ENCODE measurements around the gene SLC4A11.
A peak's percentile ranks its signal among the peaks of the same experiment; 100 is the strongest.
"Not testable (repeated sequence)": the region's sequence is repeated elsewhere in the genome, so short reads cannot be mapped to it uniquely, and the experiment has no call there.

Gene SLC4A11

DNA sequence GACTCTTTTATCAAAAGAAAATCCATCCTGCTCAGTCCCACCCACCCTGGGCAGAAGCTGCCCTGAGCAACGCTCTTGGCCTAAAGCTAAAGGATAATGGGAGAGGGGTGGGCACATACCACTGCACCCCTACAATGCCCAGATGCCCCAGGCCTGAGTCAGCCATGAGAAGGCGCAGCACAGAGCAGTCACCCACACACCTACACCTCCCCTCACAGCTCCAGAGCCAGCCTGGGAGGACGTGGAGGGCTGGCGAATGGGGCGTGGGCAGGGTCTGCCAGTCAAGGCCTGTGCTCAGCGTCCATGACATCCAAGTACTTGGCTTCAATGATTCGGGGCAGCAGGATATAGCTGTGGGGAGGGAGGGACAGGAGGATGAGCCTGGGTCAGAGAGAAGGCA is 11.5 kb downstream of the SLC4A11 start:
- DNase-seq: no peak

DNA sequence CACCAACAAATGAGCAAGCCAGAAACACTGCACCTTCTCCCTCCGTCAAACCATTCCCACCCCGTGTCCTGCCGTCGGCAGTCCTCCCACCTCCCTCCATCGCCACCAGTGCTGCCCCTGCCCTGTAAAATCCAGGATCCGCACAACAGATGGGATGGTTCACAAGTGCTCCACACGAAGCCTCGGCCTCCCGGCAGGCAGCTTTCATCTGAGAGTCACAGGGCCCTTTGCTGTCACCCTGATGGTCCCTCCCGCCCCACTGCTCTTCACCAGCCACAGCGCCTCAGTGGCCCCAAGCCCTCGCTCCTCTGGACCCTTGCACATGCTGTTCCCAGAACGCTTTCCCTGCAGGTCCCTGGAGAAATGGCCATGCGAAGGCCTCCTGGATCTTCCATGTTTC is 12.1 kb downstream of the SLC4A11 start:
- DNase-seq: no peak

DNA sequence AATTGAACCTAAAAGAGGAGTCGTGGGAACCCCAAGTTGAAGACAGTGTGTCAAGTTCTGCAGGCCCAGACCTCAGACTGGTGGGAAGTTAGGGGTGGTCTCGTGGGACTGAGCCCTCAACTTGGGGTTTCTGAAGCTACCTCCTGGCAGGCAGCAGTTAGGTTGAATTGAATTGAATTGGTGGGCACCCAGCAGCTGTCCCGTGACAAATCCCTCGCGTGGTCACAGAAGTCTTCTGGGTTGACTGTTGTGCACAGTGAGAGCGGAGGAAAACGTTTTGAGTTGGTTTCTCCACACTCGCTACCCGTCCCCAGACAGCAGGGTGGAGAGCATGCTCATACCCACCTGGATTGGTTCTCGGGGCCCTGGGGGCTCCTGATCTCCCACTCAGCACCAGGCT is 12.9 kb downstream of the SLC4A11 start:
- no peak for DNase-seq

DNA sequence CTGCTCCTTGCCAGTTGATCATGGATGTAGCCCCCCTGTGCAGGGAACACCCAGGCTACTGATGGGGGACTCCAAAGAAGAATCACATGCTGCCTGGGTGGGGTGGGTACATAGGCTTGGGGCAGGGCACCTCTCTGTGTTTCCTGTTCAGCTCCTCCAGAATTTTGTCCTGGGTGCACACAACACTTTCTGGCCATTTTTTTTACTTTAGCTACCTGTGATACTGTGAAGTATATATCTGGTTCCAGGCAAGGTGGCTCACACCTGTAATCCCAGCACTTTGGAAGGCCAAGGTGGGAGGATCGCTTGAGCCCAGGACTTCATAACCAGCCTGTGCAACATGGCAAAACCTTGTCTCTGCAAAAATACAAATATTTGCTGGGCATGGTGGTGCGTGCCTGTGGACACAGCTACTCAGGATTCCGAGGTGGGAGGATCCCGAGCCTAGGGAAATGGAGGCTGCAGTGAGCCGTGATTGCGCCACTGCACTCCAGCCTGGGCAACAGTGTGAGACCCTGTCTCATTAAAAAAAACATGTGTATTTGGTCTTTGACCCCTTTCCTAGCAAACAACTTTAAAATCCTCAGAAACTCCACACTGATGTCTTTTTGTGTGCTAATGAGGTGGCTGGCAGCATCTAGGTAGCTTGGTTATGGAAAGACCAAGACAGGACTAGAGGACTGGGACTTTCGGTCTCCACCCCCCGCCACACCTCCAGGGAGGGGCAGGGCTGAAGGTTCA is 14.1 kb downstream of the SLC4A11 start:
- DNase-seq: no peak

DNA sequence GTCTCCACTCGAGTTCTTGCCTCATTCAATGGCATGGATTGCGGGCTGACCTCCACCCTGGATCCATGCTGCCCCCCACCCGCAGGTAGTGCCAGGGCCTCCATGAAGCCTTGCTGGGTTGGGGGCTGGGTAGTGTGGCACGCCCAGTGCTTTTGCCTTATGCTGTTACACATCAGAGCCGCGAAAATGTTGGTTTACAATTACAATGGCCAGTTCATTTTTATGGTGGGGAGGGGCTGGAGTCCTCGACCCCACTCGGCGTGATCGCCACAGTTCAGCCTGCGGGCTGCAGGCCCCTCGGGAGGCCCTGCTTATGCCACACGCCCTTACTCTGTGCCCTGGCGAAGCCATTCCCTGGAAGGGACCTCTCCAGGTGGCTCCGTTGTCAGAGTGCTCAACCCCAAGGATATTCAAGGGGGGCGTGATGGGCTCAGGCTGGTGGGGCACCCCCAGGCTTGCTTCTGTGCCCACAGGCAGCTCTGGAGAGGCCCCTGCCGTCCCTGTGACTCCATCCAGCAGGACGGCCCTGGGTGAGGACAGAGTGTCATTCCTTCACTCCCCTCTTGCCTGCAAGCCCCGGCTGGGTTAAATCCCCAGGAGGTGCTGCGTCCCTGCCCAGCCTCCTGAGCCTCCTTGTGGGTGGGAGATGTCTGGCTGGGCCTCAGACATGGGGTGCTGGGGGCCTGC is 14.9 kb downstream of the SLC4A11 start:
- no peak for DNase-seq

DNA sequence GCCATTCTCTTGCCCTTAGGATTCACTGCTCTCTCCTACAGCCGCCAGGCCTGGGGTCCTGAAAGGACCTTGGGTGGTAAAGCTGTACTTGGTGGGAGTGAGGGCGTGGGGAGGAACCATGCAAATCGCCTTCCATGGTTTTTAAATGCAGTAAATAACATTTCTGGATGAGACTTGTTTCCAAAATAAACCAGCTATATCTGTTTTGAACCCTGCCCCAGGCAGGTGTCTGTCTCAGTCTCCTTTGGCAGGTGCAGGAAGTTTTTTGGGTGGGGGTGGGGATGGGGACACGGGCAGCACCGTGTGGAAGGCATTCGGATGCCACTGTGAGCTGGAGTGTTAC is 15.4 kb downstream of the SLC4A11 start:
- no peak for DNase-seq

DNA sequence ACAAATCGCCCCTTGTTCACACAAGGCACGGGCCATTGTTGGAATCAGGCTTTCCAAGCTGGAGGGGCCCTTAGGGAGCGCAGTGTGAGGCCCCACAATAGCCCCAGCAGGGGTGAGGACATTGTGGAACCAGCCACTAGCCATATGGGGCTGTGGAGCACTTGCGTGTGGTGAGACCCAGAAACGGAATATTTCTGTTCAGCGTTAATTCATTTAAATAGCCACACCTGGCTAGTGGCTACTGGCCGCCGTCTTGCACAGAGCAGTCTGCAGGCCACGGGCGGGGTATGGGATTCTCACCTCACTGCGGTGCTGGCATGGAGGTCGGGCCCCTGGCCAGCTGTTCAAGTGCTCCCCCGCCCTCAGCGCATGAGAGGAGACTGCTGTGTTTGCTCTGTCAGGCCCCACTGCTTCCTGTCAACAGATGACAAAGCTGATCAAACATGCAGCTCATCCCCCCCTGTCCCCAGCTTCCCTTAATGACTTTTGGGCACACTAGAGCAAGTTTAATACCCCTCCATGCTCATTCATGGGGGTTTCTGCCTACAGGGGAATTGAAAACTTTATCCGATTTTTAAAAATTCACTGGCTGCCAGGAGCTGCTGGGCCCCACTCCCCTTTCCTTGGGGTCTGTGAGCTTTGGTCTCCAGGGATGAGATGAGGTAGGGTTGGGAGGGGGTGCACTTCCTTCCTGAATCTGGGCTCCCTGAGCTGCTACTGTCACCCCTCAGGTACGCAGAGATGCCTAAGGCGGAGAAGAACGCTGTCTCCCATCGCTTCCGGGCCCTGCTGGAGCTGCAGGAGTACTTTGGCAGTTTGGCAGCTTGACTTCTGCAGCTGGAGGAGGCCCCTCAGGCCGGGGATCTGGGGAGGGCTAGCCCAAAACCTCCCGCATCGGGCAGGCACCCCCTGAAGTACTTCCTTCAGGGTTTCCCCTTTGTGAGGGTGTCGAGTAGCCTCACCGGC is 16.1 kb downstream of the SLC4A11 start:
- DNase-seq: no peak

DNA sequence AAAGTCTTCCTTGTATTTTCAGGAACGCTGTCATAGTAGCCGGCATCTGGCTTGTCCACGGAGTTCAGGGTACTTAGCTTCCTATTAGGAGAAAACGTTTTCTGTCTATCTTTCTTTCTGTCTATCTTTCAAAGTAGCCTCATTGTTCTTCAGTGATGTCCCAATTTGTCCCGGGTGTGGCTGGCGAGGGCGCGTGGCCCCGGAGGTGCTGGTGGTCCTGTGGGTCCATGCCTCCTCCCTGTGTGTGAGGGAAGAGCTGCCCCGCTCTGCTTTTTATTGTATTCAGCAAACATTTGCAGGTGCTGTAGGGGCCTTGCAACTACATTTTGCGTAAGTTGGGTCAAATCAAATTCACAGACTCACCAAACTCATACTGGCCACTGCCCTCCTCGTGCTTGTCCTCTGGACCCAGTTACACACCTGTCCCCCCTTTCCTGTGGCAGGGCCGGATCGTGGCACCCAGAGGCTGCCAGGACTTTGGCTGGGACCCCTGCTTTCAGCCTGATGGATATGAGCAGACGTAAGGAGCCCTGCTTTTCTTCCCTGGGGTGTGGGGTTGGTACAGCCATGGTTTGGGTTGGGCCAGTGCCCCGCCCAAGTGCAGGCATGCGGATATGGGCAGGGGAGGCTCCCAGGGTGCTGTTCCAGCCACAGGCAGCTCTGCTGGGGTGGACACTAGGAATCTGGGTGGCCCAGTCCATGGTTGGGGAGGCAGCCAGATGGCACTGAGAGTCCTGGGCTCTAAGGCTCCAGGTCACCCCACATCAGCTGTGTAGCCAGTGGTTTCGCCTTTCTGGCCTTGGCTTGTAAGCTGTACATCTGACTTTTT is 17.4 kb downstream of the SLC4A11 start:
- DNase-seq: no peak

DNA sequence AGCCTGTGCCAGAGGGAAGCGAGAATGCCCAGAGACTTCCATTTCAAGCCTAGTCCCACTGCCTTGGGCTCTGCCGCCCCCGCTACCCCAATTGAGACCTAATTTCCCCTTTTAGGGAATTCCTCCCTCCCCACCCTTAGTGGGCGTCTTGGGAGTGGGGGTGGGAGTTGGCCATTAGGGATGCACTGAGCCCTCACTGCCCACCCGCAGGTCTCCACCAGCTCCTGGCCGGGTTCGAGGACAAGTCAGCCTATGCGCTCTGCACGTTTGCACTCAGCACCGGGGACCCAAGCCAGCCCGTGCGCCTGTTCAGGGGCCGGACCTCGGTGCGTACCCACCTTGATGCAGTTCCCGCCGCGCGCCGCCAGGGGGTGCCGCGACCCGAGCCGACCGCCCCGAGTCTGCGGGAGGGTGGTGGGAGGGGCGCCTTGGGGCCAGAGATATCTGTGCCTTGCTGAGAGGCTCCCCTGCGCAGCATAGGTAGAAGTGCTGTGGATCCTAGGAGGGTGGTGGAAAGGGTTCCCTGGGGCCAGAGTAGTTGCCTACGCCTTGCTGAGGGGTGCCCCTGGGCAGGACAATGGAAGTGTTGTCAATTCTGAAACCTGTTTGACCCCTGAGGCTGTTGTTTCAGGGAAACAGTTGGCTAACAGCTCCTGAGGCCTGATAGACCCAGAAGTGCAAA is 20.5 kb downstream of the SLC4A11 start:
- DNase-seq: peak; percentile 95

DNA sequence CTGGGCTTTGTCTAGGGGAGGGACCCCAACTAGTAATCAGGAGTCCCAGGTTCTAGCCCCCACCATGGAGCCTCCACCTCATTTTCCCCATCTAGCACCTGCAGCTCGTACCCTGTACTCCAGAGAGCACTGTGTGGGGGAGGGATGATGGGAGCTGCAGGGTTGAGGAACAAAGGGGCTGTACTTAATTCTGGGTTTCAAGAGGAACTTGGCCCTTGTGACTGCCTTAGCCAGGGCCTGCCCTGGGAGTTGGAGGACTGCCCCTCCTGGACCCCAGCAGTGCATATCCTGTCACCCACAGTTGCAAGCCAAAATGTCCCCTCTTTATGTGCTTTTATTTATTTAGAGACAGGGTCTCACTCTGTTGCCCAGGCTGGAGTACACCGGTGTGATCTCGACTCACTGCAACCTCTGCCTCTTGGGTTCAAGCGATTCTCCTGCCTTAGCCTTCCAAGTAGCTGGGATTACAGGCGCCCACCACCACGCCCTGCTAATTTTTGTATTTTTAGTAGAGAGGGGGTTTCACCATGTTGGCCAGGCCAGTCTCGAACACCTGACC is 23.6 kb downstream of the SLC4A11 start:
- DNase-seq: not testable (repeated sequence)

DNA sequence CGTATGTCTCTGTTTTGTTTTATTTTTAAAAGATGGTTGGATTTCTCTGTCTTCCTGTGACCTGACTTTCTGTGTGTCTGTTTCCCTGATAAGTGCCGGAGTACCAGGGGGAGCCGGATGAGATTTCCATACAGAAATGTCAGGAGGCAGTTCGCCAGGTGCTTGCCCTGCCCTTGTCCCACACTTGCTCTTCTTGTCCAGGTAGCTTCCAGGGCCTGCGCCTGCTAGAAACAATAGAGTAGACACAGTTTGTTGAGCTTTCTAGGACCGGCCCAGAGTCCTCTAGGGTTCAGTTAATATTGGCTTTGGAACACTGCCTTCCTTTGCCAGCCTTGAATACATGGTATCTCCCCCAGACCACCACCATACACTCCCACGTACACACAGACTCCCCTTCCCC is 25.8 kb downstream of the SLC4A11 start:
- DNase-seq: no peak

DNA sequence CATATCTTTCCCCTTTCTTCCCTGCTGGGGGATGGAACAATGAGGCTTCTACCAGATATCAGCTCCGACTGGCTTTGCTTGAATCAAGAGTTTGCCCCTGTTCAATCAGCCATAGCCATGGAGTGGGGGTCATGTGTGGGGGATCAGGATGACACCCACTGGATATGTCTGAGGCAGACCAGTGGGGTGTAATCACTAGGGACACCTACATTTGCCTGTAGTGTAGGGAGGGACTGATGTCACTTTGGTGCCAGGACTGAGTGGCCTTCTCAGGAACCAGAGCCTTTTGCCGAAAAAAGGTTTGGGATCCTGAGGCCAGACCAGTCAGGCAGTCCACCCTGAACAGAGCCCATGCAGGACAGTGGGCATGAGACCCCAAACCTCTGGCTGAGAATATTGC is 28.6 kb downstream of the SLC4A11 start:
- no peak for DNase-seq

DNA sequence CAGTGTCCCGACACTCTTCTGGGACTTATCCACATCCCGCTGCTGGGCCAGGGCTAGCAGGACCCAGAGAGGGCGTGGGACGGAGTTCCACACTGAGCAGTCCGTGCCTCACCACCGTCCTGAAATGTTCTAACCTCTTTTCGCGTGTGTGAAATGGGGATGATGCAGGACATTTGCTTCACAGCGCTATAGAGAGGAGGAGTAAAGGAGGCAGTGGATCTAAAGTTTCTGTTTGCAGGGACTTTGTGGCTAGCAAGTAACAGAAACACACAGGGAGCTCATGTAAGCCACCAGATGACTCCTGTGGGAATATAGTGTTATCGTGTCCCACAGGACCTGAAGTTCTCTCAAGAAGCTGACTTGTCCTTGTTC is 29.1 kb downstream of the SLC4A11 start:
- no peak for DNase-seq

DNA sequence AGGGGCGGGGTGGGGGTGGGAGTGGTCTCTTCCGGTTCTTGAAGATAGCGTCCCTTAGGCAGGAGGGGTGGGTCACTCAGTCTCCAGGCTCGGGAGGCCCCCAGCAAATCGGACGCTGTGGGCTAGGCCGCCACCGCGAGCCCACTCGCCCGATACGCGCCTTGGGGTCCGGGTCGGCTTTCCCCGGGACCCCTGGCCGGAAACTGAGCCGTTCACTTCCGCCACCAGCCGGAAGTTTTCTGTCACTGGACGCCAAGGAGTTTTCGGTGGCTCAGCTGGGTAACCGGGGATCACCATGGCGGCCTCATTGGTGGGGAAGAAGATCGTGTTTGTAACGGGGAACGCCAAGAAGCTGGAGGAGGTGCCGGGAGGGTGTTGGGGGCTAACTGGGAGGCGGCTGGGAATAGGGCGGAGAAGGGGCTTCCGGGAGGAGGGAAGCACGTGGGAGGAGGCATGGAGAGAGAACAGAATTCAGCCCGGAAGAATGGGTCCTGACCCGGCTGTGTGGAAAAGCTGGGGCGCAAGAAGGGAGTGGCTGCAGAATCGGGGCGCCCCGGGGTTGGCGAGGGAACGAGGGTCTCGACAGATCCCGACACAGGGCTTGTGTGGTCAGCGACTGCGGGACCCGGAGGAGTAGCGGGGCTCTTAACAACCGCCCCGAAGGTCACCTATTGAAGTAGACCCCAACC is 29.6 kb downstream of the SLC4A11 start, which contains the start of gene ITPA:
ITPA (plus strand) TSS at position 242 of the 689 bp plus-strand sequence; CDS start at position 296, 54 bp downstream.
- DNase-seq: peak; percentile 71

DNA sequence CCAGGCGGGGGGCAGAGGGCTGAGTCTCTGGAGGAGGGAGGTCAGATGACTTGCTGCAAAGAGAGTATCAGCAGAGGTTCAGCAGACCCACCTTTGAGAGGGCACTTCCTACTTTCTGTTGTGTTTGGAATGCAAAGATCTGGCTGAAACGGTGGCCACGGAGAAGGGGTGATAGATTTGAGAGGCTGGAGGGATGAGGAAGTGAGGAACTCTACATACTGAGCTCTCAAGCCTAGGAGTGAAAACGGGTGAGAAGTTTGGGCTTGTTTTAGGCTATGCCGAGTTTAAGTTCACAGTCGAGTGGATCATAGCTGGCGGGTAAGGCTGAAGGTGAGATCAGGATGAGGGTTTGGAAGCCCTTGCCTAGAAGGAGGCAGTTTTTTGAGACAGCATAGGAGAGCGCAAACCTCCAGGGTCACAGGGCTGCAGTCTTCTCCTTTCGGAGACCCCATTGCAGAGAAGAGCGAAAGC is 30.2 kb downstream of the SLC4A11 start:
- no peak for DNase-seq

DNA sequence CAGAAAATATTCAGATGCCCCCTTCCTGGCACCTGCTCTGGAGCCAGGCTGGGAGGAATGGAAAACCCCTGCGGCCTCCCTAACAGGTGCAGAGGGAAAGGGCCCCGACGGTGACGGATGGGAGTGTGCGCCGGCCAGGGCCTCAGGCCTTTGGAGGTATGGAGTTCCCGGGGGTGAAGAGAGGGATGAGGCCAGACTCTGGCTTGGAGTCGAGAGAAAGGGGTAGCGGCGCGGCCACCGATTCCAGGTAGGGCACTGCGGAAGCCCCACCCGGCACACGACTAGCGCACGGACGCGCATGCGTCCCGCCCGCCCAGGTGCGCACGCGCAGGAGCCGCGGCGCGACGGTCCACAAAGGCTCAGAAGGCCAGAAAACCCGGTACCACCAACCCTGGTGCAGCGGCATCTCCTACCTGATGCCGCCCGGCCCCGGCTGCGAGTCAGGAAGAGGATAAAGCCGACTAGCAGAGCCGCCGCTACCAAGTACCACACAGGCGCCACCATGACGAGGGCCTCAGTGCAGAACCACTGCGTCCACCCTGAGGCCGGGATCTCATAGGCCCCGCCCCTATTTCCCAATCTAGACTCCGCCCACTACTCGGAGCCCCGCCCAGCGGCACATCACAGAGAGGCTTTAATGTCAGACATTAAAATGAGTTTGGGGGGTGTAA is 34.7 kb downstream of the SLC4A11 start, which contains the start of gene DDRGK1:
DDRGK1 (minus strand) TSS at position 559 of the 671 bp plus-strand sequence; CDS start at position 504, 55 bp downstream.
- DNase-seq: peak; percentile 85

DNA sequence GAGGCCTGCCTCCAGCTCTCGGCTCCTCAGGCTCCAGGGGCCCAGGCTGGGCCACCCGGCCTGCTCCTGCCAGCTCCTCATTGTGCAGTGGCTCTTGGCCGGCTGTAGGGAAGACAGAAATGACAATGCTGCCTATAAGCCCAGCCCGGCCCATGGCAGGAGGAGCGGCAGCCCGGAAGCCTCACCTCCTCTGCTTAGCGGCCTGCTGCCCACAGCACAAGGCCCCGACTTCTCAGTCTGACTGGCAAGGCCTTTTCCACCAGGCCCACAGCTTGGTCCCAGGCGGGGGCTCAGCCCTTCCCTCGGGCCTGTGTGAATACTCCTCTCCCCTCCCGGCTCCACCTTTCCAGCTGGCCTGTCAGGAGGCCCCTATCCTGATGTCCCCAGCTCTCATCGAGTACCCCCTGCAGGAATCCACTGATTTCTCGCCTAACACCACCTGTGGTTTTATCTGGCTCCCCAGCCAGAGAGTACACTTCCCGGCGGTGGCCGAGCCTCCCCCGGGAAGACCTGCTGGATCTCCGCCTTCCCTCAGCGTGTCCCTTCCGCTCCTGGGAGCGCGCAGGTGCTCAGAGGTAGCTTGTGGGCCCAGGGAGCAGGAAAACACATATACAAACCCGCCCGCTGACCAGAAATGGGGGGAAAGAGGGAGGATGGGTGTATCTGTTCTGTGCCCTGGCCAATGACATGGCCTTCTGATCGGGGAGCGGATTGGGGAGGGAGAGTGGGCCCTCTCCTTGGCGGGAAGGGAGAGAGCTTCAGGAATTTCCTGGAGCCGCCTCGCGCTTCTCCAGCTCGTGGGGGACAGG is 35.5 kb downstream of the SLC4A11 start:
- peak; percentile 24 for DNase-seq

DNA sequence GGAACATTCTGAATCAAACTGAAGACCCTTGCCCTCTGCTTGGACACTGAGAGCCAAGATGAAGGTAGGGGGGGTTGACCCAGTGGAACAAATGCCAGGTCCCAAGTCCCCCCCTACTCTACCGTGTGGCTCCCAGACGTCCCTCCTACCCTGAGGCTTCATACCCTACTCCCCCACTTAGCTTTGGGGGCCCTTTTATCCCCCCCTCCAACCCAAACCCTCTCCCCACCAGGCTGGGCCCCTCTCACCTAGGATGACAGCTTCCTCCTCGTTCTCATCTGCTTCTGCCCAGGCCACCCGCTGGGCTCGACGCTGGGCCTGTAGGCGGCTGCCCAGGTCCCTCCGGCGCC is 36.0 kb downstream of the SLC4A11 start:
- no peak for DNase-seq

Measured in 8988T (cell line).